B cell (primary cell): ENCODE data around the gene ANGEL2. TPM values are rescaled to one million over a fixed set of nuclear protein-coding genes. Genes with fewer than 3 reads are reported as not detected.

ENCODE experiments used
- ATAC-seq: fragments of 200-7000 bp; cut with Tn5 transposase; one replicate; pipeline ENCODE4 v1.10.0; 2021; ENCODE audit warnings: low read depth, mild to moderate bottlenecking, moderate number of reproducible peaks, moderate library complexity
- CTCF ChIA-PET: fragments of 350-600 bp; sonication (Branson Sonifier 250); formaldehyde crosslinking; loops from one replicate; lab custom pipeline; 2021; ENCODE audit warnings: antibody characterized with exemption, inconsistent platforms; lab: Charles Lee
- POLR2A ChIA-PET: fragments of 350-600 bp; sonication (Branson Sonifier 250); formaldehyde crosslinking; loops from one replicate; lab custom pipeline; 2021; ENCODE audit warnings: antibody characterized with exemption; lab: Charles Lee
- DNase-seq: peaks from one replicate; pipeline ENCODE4 v3.0.0; 2013
- H2AFZ ChIP-seq: 2 replicates; pipeline ENCODE4 v1.6.1; 2012; ENCODE audit warnings: mild to moderate bottlenecking, low read depth, low read length; ENCODE audit not compliant: insufficient read depth, poor library complexity, severe bottlenecking
- H3K27ac ChIP-seq, 2 donors: 1 replicate in 1 of 2; 2 replicates in 1 of 2; pipeline ENCODE4 v1.5.1; 2012 to 2013; ENCODE audit warnings: low read length in 2 of 2, mild to moderate bottlenecking in 2 of 2, moderate library complexity in 1 of 2
- H3K27me3 ChIP-seq, 4 experiments: fragments of 200-600 bp in 1 of 4; sonication (generic) in 1 of 4; replicated peaks in 1 of 4; 1 replicate in 2 of 4; 2 replicates in 2 of 4; pipeline versions ENCODE4 v1.6.1 to v1.7.0; 2013 to 2016; ENCODE audit warnings: low read length in 3 of 4, mild to moderate bottlenecking in 2 of 4, mixed read lengths in 1 of 4, moderate library complexity in 1 of 4; ENCODE audit not compliant: insufficient read depth in 4 of 4, control insufficient read depth in 3 of 4; ENCODE audit errors: control extremely low read depth in 1 of 4
- H3K36me3 ChIP-seq, 2 experiments: replicated peaks in 1 of 2; 1 replicate in 1 of 2; 2 replicates in 1 of 2; pipeline versions ENCODE4 v1.6.1 to v1.7.1; 2013; ENCODE audit warnings: low read length in 1 of 2; ENCODE audit not compliant: insufficient read depth in 2 of 2, control insufficient read depth in 1 of 2; ENCODE audit errors: control extremely low read depth in 1 of 2, extremely low read depth in 1 of 2
- H3K4me1 ChIP-seq, 2 donors: fragments of 200-600 bp in 1 of 2; sonication (generic) in 1 of 2; 1 replicate in 1 of 2; 2 replicates in 1 of 2; pipeline versions ENCODE4 v1.5.1 to v1.6.1; 2013 to 2017; ENCODE audit warnings: low read length in 2 of 2; ENCODE audit not compliant: control insufficient read depth in 2 of 2, insufficient read depth in 2 of 2
- H3K4me2 ChIP-seq: replicated peaks from 2 replicates; pipeline ENCODE3; 2012; ENCODE audit warnings: mild to moderate bottlenecking, low read depth, low read length; ENCODE audit not compliant: poor library complexity, severe bottlenecking
- H3K4me3 ChIP-seq, 5 experiments: fragments of 200-600 bp in 1 of 5; sonication (generic) in 1 of 5; 1 replicate in 3 of 5; 2 replicates in 2 of 5; pipeline versions ENCODE4 v1.5.1 to v1.7.0; 2011 to 2016; ENCODE audit warnings: low read length in 4 of 5, mild to moderate bottlenecking in 4 of 5, low read depth in 2 of 5, control low read depth in 1 of 5, moderate library complexity in 1 of 5; ENCODE audit not compliant: insufficient read depth in 1 of 5; ENCODE audit errors: control extremely low read depth in 1 of 5, extremely low read depth in 1 of 5
- H3K79me2 ChIP-seq: fragments of 200-600 bp; sonication (generic); one replicate; pipeline ENCODE4 v1.6.0; 2016; ENCODE audit warnings: low read length; ENCODE audit not compliant: control insufficient read depth, insufficient read depth
- H3K9ac ChIP-seq: fragments of 200-600 bp; sonication (generic); 2 replicates; pipeline ENCODE4 v1.6.1; 2017; ENCODE audit warnings: mild to moderate bottlenecking, low read length, moderate library complexity
- H3K9me3 ChIP-seq, 3 donors: one replicate each; pipeline versions ENCODE4 v1.6.1 to v1.7.1; 2013; ENCODE audit warnings: low read length in 2 of 3; ENCODE audit not compliant: control insufficient read depth in 2 of 3, insufficient read depth in 1 of 3; ENCODE audit errors: control extremely low read depth in 1 of 3
- H4K20me1 ChIP-seq: 2 replicates; pipeline ENCODE4 v1.6.0; 2012; ENCODE audit warnings: mild to moderate bottlenecking, low read length; ENCODE audit not compliant: insufficient read depth, control insufficient read depth, poor library complexity, severe bottlenecking
- H3K27ac Mint-ChIP-seq: one replicate; pipeline ENCODE4 v1.8.0; 2021; ENCODE audit warnings: mixed read lengths
- H3K27me3 Mint-ChIP-seq: one replicate; pipeline ENCODE4 v1.8.0; 2021; ENCODE audit warnings: mixed read lengths
- H3K4me1 Mint-ChIP-seq: one replicate; pipeline ENCODE4 v1.8.0; 2021; ENCODE audit warnings: mixed read lengths
- H3K4me3 Mint-ChIP-seq: one replicate; pipeline ENCODE4 v1.8.0; 2021; ENCODE audit warnings: mixed read lengths
- H3K9me3 Mint-ChIP-seq: one replicate; pipeline ENCODE4 v1.8.0; 2022; ENCODE audit warnings: mixed read lengths; ENCODE audit not compliant: insufficient read depth
- EZH2 ChIP-seq: IDR thresholded peaks from 2 replicates; pipeline ENCODE4 v1.6.1; 2012; ENCODE audit warnings: borderline replicate concordance, low read depth, mild to moderate bottlenecking, moderate library complexity, low read length; ENCODE audit not compliant: insufficient read depth, poor library complexity, severe bottlenecking
- WGBS: methylation state at CpG from one replicate; pipeline ENCODE4 v1.1.5; 2013; ENCODE audit warnings: missing lambda C conversion rate; ENCODE audit not compliant: insufficient coverage; 5-methylcytosine and 5-hydroxymethylcytosine counted together
- intact Hi-C: fragments of 100-400 bp; cut with micrococcal nuclease; formaldehyde crosslinking; loops from one replicate; pipeline ENCODE4 v1.10.0; 2022
- polyA plus RNA-seq: library from polyadenylated mRNA; depleted of rRNA; stranded (reverse); fragments of >200 nt; gene quantifications from 2 replicates; pipeline ENCODE4 v1.2.3, GENCODE V29; 2012
- total RNA-seq, 2 donors: library from RNA; stranded (reverse); fragments of 120-200 nt in 1 of 2; gene quantifications; 1 replicate in 1 of 2; 2 replicates in 1 of 2; pipeline versions ENCODE4 v1.2.3 to v1.2.4, GENCODE V29; 2013 to 2022
- TF ChIP-seq, protein P1 (sequence below): fragments of 200-600 bp; IDR thresholded peaks from one replicate; pipeline ENCODE4 v1.8.0; 2022; ENCODE audit warnings: antibody characterized with exemption, mild to moderate bottlenecking

The ANGEL2 gene
- total and polyA plus RNA-seq, 2 donors (not counting 1 experiment from before 2014, with no cell fraction given), result 25.2 to 94.2 TPM

DNA sequence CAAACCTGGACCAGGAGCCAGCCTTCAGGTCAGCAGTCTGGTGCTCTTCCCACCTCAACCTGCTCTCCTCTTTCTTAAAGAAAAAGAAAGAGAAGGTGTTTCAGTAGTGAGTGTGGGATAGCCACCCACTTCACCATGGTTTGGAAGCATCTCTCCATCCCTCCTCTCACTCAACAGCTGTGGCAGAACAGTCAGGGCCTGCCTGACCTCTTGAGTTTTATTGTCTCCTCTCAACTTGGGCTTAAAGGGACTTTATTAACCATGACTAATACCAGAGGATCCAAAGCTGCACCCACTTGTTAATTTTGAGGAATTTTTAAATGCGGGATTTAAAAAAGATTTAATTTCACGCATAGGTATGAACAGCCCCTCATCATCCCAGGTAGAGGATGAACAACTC lies 65.9 kb downstream of the ANGEL2 start:
- Histone ChIP-seq H3K9ac (peak overlapping the region; percentile 74), H3K79me2 (no peaks in the 10 kb centered on the region), H3K4me2 (peak overlapping the region; percentile 99), H3K27me3 (peaks cover 0 to 27% (median 7%) of the 10 kb centered on the region in 4 experiments), H4K20me1 (no peaks in the 10 kb centered on the region), H2AFZ (peak overlapping the region; percentile 89), H3K9me3 (peaks cover 0 to 1% (median 0%) of the 10 kb centered on the region in 3 donors), H3K36me3 (no peaks in the 10 kb centered on the region), H3K4me1 (peaks cover 29 to 43% of the 10 kb centered on the region in 2 donors), H3K27ac (no peak overlapping the region), H3K4me3 (peak overlapping the region; percentile 55 to 87 (median 56))
- no peak for TF ChIP-seq EZH2
- TF ChIP-seq, protein P1, sequence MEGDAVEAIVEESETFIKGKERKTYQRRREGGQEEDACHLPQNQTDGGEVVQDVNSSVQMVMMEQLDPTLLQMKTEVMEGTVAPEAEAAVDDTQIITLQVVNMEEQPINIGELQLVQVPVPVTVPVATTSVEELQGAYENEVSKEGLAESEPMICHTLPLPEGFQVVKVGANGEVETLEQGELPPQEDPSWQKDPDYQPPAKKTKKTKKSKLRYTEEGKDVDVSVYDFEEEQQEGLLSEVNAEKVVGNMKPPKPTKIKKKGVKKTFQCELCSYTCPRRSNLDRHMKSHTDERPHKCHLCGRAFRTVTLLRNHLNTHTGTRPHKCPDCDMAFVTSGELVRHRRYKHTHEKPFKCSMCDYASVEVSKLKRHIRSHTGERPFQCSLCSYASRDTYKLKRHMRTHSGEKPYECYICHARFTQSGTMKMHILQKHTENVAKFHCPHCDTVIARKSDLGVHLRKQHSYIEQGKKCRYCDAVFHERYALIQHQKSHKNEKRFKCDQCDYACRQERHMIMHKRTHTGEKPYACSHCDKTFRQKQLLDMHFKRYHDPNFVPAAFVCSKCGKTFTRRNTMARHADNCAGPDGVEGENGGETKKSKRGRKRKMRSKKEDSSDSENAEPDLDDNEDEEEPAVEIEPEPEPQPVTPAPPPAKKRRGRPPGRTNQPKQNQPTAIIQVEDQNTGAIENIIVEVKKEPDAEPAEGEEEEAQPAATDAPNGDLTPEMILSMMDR, result no peak
- intact Hi-C loops, result loop anchor here (1.0 to 2.0 kb wide), 2 partner anchors 91 to 155 kb away; partner anchors contain the start of gene FLVCR1
- Mint-ChIP-seq H3K4me3 (peak overlapping the region; percentile 91), H3K27ac (no peak overlapping the region), H3K27me3 (peaks cover 18% of the 10 kb centered on the region), H3K9me3 (no peaks in the 10 kb centered on the region), H3K4me1 (peaks cover 32% of the 10 kb centered on the region)
- ChIA-PET POLR2A (no interaction called here), CTCF (interaction anchor here (0.9 kb wide), 1 partner anchor 16 kb away, joined by 3 read pairs; no protein-coding TSS in a partner anchor)
- no peak for DNase-seq
- ATAC-seq, result no peak
- WGBS, result no CpG with 5 or more reads among the region's 2 CpGs

DNA sequence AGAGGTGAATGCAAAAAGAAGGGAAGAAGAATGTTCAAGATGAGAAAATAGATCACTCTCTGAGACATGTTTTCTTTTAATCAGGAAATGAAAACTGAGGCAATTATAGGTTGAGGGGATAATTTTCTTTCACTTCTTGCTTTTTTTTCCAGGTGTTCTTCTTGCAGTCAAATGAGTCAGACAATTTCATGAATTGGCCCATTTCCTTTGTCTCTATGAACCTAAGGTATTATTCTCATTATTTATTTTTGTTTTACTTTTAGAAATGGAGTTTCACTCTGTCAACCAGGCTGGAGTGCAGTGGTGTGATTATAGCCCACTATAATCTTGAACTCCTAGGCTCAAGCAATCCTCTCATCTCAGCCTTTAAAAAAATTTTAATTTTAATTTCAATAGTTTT lies 68.8 kb downstream of the ANGEL2 start:
- no peaks in the 10 kb centered on the region for H3K36me3 ChIP-seq
- ATAC-seq (no peak), DNase-seq (no peak)
- Mint-ChIP-seq H3K9me3 (no peaks in the 10 kb centered on the region), H3K27ac (no peak overlapping the region), H3K4me1 (peaks cover 43% of the 10 kb centered on the region), H3K27me3 (peaks cover 5% of the 10 kb centered on the region), H3K4me3 (peak overlapping the region; percentile 30)
- CTCF ChIA-PET, result no interaction called here
- intact Hi-C loops, result no loop called here
- peaks cover 0 to 1% (median 0%) of the 10 kb centered on the region in 3 donors for H3K9me3 ChIP-seq
- TF ChIP-seq EZH2, result no peak
- H4K20me1 ChIP-seq, result no peaks in the 10 kb centered on the region
- H3K79me2 ChIP-seq, result no peaks in the 10 kb centered on the region
- H3K4me3 ChIP-seq, result no peak overlapping the region
- H2AFZ ChIP-seq, result no peak overlapping the region
- H3K27ac ChIP-seq, result no peak overlapping the region
- POLR2A ChIA-PET, result no interaction called here
- H3K9ac ChIP-seq, result no peak overlapping the region
- peaks cover 0 to 22% (median 5%) of the 10 kb centered on the region in 4 experiments for H3K27me3 ChIP-seq
- peaks cover 40 to 61% of the 10 kb centered on the region in 2 donors for H3K4me1 ChIP-seq
- H3K4me2 ChIP-seq, result peak overlapping the region; percentile 32
